MG63 (cell line): Measurements from ENCODE around the gene KRT16. TPM values are rescaled to one million over a fixed set of nuclear protein-coding genes. Genes with fewer than 3 reads are reported as not detected.
"Not testable (repeated sequence)": the region's sequence is repeated elsewhere in the genome, so short reads cannot be mapped to it uniquely, and the experiment has no call there.

Source experiments
- DNase-seq: peaks from one replicate; pipeline ENCODE4 v3.0.0-alpha.2; 2020
- H3K27me3 ChIP-seq: fragments of 250-450 bp; sonication (Bioruptor Pico); 2 replicates; pipeline ENCODE4 v1.5.1; 2020; ENCODE audit warnings: mild to moderate bottlenecking, moderate library complexity
- H3K36me3 ChIP-seq: fragments of 250-450 bp; sonication (Bioruptor Pico); 2 replicates; pipeline ENCODE4 v1.5.1; 2020; ENCODE audit warnings: mild to moderate bottlenecking, moderate library complexity
- H3K4me3 ChIP-seq: fragments of 250-450 bp; sonication (Bioruptor Pico); 2 replicates; pipeline ENCODE4 v1.5.1; 2020; ENCODE audit warnings: mild to moderate bottlenecking, moderate library complexity
- H3K9me3 ChIP-seq: fragments of 250-450 bp; sonication (Bioruptor Pico); 2 replicates; pipeline ENCODE4 v1.5.1; 2020; ENCODE audit warnings: mild to moderate bottlenecking, moderate library complexity
- total RNA-seq: library from RNA; depleted of rRNA; stranded (reverse); fragments of >200 nt; shearing (Covaris generic); gene quantifications from 2 replicates; pipeline ENCODE4 v1.2.3, GENCODE V29; 2014; ENCODE audit warnings: low replicate concordance

The KRT16 gene
- total RNA-seq, 1 experiment from 2014 or later: not detected

DNA sequence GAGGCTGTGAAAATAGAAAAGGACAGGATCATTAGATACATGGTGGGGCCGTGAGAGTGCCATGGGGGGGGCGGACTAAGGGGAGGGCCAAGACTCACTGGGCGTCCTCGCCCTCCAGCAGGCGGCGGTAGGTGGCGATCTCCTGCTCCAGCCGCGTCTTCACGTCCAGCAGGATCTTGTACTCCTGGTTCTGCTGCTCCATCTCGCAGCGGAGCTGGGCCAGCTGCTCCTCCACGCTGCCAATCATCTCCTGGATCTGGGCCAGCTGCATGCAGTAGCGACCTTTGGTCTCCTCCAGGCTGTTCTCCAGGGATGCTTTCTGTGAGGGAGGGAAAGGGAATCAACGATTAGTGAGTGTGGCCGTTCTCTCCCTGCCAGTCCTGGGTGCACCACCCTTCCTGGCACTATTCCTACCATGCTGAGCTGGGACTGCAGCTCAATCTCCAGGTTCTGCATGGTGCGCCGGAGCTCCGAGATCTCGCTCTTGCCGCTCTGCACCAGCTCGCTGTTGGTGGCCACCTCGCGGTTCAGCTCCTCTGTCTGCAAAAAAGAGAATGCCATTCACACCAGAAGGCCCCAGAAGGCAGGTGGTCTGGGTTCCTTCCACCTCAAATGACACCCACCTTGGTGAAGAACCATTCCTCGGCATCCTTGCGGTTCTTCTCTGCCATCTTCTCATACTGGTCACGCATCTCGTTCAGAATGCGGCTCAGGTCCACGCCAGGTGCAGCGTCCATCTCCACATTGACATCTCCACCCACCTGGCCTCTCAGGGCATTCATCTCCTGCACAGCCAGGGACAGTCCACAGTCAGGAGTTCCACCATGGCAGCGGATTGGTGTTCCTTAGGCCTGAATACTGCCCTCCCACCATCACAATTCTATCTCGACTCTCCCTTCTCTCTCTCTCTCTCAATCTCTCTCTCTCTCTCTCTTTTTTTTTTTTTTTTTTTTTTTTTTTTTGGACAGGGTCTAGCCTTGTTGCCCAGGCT lies 29.1 kb downstream of the KRT16 start:
- Histone ChIP-seq H3K36me3 (no peaks in the 10 kb centered on the region), H3K9me3 (no peaks in the 10 kb centered on the region), H3K4me3 (no peak overlapping the region), H3K27me3 (no peaks in the 10 kb centered on the region)
- DNase-seq: no peak

DNA sequence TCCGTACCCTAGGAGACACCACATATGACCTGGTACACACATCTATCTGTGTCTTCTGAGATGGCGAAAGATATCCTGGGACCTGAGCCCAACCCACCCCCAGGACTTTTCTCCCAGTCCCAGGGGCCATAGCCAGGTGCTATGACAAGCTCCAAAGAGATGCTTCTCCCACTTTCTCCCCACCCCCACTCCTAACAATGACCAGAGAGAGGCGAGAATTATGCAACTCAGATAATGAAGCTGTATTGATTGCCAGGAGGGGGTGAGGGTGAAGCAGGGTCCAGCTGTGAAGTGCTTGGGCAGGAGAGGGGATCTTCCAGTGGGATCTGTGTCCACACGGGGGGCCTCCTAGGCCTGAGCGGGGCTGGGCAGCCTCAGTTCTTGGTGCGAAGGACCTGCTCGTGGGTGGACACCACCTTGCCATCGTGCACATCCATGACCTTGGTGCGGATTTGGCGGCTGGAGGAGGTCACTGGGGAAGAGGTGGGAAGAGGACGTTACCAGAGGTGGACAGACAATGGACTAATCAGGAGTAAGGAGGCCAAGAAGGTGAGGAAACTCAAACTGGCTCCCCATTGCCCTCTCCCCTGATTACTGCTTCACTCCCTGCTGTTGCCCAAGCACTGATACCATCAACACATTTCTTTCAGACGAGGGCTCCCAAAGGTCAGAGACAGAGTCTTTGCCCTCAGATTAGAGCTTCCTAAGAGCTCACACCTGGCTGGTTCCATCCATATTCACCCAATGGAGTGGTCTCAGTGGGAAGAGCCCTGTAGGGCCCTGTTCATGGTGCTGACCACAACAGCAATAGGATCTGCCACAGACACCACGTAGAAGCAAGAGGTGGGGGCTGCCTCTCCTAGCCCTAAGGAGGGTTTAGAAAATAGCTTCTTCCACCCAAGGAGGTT lies 30.3 kb downstream of the KRT16 start:
- H3K27me3 ChIP-seq, DNase-seq, H3K4me3 ChIP-seq, H3K9me3 ChIP-seq, H3K36me3 ChIP-seq: not testable (repeated sequence)

DNA sequence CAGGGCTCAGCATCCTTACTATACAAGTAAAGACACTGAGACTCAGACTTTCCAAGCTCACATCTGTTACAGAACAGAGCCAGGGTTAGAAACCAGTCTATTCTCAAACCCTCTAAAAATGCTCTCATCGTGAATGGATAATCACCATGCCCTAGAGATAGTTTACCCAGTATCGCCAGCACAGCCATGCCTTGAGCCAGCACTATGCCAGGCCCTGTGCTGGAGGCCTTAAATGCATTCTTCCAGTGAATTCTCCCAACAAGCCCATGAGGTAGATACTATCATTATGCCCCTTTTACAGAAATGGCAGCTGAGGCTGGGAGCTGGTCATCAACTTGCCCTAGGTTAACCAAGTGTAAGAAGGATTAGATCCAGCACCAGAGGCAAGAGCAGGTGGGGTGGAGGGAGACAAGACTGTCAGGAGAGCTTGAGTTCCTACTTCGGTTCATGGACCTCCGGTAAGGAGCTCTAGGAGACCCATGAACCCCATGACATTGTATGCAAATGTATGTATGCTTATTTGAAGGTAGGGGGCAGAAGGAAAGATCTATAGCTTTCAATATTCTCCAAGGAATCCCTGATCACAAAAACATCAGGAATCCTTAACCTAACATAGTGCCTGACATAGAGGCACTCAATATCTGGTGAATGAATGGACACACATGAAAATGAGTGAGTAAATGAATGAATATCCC lies 31.1 kb downstream of the KRT16 start:
- no peak for DNase-seq
- Histone ChIP-seq H3K27me3 (no peaks in the 10 kb centered on the region), H3K4me3 (no peak overlapping the region), H3K36me3 (no peaks in the 10 kb centered on the region), H3K9me3 (no peaks in the 10 kb centered on the region)

DNA sequence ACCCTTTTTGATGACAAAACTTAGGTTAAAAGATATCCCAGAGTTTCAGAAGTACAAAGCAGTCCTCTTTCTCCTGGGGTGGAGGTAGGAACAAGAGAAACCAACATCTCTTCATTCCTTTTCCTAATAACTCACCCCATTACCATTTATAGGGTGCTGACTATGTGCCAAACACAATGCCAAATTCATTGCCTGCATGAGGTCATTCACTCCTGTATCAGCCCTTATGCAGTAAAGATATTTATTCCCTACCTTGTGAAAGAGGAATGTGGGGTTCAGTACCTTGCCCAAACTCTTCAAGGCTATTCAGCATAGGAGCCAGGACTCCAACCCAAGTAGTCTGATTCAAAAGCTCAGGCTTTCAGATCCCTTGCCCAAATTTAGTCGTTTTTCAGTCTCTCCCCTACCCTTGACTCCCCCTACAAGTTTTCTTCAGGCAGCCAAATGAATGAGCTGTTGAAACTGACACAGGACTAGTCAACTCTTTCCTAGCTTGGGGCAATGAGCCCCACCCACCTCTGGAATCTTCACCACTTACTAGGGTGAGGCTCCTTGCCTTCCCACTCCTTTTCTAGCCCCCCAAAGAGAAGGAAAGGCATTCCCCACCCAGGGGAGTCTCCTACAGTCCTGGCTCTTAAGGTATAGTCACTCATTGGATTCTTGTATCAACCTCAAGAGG lies 31.7 kb downstream of the KRT16 start:
- Histone ChIP-seq H3K4me3 (no peak overlapping the region), H3K9me3 (no peaks in the 10 kb centered on the region), H3K27me3 (no peaks in the 10 kb centered on the region), H3K36me3 (no peaks in the 10 kb centered on the region)
- no peak for DNase-seq

DNA sequence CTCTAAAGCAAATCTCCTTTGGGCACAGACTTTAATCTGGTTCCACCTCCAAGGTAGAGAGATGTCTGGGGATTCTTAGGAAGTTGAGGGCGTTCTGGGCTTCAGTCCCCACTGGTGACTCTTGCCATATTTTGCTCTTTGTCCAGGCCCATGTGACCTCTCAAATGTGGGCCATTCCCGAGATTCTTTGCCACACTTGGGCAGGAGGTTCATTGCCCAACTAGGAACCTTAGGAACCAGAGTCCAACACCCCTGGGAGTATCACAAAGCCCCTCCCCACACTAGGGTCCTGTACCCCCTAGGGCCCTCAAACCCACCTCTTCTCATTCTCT lies 32.4 kb downstream of the KRT16 start:
- Histone ChIP-seq H3K36me3 (no peaks in the 10 kb centered on the region), H3K27me3 (no peaks in the 10 kb centered on the region), H3K9me3 (no peaks in the 10 kb centered on the region), H3K4me3 (no peak overlapping the region)
- no peak for DNase-seq

DNA sequence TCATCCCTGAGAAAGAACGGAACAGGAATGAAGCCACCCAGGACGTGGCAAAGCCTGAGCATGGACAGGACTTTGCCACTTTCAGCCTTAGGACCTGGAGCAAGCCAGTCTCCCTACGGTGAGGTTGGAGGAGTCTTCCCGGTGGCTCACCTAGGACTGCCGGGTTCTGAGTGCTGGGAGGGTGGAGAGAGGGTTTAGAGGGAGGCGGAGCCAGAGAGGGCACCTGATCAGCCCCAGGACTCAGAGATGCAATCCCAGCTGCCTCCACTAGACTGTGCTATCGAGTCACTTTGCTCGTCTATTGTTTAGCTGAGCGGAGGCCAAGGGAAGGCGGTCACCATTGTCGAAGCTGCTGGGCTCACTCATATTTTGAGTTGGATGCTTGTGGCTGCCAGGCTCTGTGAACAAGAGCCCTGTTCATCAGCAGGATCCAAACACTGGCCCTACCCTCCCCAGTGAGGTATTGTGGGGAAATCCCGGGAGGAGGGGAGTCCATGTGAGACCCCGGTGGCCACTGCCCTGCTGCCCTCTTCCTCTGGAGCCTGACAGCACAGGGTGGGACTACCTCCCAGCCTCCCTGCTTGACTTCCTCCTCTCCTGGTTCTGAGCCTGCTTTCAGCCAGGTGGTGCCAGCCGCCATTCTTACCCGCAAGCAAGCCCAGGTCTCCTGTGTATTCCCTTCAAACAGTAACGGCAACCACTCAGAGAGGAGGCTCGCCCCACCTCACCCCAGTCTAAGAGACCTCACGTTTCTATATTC lies 32.9 kb downstream of the KRT16 start:
- H3K27me3 ChIP-seq: no peaks in the 10 kb centered on the region
- no peaks in the 10 kb centered on the region for H3K36me3 ChIP-seq
- H3K9me3 ChIP-seq: no peaks in the 10 kb centered on the region
- H3K4me3 ChIP-seq: no peak overlapping the region
- DNase-seq: peak; percentile 83

DNA sequence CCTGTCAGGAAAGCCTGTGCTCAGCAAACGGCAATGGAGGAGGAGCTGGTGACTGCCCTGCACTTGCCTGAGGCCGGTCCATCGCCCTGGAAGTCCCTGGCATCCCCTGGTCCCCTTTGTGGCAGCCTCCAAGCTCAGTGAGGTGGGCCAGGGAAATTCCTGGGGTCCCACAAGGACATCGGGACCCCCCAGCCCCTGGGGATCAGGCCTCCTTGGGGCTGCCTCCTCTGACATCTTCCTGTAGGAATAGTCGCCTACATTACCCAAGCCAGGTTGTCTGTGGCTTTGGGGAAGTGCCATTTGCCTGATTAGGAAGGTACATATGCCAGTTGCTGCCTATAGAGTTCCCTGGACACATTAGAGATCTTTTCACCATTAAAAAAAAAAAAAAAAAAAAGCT lies 33.6 kb downstream of the KRT16 start:
- no peak for DNase-seq
- H3K9me3 ChIP-seq: no peaks in the 10 kb centered on the region
- no peak overlapping the region for H3K4me3 ChIP-seq
- no peaks in the 10 kb centered on the region for H3K36me3 ChIP-seq
- H3K27me3 ChIP-seq: no peaks in the 10 kb centered on the region

DNA sequence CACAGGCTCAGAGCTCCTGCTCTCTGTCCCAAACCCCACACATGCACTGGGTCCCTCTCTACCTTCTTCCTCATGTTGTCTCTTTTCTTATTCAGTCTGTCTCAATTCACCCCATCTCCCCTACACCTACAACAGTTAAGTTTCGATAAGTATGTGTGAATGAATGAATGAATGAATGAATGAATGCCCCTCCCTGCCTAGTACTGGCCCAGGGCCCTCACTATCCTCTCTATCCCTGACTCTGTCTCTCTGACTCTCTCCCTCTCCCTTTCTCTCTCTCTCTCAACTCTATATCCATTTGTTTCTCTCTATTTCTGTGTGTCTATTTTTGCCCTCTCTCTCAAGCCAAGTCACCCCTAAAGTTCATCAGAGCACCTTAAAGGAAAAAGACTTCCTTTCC lies 34.0 kb downstream of the KRT16 start:
- Histone ChIP-seq H3K4me3 (no peak overlapping the region), H3K27me3 (no peaks in the 10 kb centered on the region), H3K9me3 (no peaks in the 10 kb centered on the region), H3K36me3 (no peaks in the 10 kb centered on the region)
- DNase-seq: no peak

DNA sequence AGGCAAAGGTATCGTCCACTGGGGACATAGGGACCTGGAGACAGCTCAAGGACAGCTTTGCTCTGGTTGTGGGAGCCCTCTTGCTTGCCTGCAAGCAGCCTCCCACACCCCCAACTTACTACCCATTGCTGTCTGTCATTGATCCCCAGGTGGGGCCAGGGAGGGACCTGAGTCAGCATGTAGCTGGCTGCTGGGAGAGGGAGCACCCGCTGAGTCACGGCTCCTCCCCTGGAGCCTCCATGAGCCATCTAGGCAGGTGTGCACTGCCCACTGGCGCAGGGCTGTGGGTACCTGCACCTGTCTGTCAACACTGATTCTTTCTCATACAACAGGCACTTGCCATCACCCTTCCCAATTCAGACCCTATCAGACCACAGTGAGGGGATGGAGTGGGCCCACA lies 35.8 kb downstream of the KRT16 start:
- not testable (repeated sequence) for H3K36me3 ChIP-seq, H3K4me3 ChIP-seq, H3K9me3 ChIP-seq, H3K27me3 ChIP-seq, DNase-seq

DNA sequence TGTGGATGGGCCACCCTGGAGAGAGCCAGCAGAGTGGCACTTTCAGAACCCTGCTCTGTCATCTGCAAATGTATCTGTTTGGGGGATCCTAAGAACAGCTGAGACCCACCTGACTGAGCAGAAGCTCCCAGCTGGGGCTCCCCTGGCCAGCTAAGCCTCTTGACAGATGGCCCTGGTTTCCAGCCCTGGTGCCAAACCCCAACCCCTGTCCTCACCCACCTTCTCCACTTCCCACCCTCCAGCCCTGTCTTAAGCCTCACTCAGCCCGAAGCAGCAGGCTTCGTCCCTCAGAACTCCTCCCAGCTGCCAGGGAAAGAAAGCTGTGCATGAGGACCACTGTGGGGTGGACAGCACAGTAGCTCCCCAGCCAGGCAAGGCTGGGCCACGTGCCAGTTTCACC lies 37.2 kb downstream of the KRT16 start:
- H3K27me3 ChIP-seq: no peaks in the 10 kb centered on the region

DNA sequence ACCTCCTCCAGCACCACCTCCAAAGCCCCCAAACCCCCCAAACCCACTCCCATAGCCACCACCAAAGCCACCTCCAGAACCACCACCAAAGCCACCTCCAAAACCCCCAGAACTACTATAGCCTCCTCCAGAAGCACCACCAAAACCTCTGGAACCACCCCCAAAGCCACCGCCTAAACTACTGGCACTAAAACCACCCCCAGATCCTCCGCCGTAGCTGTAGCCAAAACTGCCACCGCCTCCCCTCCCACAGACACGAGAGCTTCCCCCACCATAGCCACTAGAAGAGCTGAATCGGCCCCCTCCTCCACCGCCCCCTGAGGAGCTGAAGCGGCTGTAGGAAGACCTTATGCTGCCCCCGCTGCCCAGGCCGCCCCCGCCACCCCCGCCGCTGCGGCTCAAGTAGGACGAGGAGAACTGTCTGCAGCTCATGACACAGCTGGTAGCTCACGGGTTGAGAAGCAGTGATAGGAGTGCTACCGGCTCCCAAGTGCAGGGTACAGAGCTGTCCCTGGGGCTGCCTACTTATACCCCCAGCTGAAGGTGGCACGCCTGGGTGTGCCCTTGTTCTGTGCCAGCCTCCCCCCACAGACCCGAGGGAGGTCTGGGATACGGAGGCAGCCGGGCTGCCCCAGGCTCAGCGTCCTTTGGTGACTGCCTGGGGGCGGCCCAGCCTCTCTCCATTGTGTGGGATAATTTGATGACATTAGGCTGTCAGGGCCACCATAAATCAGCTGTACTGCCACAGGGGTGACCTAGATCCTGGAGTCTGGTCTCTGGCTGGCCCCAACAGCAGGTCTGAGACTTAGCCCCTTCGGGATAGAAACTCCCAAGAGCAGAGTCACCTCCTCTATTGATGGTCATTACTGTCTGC lies 40.8 kb downstream of the KRT16 start, which contains the start of gene KRT9:
KRT9 (minus strand) TSS at position 499 of the 874 bp plus-strand sequence; CDS start at position 432, 67 bp downstream.
- Histone ChIP-seq H3K4me3 (no peak within 1 kb of the TSS), H3K36me3 (no peaks in the 10 kb centered on the region), H3K27me3 (no peaks in the 10 kb centered on the region), H3K9me3 (no peaks in the 10 kb centered on the region)
- no peak for DNase-seq

More for the DNA sequence above, 37.2 kb downstream of the KRT16 start:
- DNase-seq: no peak
- H3K4me3 ChIP-seq: no peak overlapping the region
- no peaks in the 10 kb centered on the region for H3K9me3 ChIP-seq
- H3K36me3 ChIP-seq: no peaks in the 10 kb centered on the region

DNA sequence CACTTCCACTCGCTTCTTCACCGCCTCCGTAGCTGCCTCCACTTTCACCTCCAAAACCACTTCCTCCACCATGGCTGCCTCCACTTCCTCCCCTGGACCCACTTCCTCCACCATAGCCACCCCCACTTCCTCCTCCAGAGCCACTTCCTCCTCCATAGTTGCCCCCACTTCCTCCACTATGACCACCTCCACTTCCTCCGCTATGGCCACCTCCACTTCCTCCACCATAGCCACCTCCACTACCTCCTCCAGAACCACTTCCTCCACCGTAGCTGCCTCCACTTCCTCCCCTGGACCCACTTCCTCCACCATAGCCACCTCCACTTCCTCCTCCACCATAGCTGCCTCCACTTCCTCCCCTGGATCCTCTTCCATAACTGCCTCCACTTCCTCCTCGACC lies 45.2 kb downstream of the KRT16 start:
- no peak overlapping the region for H3K4me3 ChIP-seq
- H3K9me3 ChIP-seq: no peaks in the 10 kb centered on the region
- DNase-seq: no peak
- no peaks in the 10 kb centered on the region for H3K36me3 ChIP-seq
- no peaks in the 10 kb centered on the region for H3K27me3 ChIP-seq

DNA sequence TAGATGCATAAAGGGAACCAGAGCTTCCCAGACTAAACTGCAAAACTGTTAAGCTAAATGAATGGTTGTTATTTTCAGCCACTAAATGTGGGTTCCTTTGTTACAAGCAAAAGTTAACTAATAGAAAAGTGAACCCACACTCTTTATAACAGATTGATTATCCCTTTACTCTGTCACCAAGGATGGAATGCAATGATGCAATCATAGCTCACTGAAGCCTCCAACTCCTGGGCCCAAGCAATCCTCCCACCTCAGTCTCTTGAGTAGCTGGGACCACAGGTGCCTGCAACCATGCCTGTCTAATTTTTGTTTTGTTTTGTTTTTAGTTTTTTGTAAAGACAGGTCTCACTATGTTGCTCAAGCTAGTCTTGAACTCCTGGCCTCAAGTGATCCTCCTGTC lies 47.2 kb downstream of the KRT16 start:
- H3K36me3 ChIP-seq: no peaks in the 10 kb centered on the region
- no peaks in the 10 kb centered on the region for H3K9me3 ChIP-seq
- no peak overlapping the region for H3K4me3 ChIP-seq
- no peak for DNase-seq
- H3K27me3 ChIP-seq: no peaks in the 10 kb centered on the region

DNA sequence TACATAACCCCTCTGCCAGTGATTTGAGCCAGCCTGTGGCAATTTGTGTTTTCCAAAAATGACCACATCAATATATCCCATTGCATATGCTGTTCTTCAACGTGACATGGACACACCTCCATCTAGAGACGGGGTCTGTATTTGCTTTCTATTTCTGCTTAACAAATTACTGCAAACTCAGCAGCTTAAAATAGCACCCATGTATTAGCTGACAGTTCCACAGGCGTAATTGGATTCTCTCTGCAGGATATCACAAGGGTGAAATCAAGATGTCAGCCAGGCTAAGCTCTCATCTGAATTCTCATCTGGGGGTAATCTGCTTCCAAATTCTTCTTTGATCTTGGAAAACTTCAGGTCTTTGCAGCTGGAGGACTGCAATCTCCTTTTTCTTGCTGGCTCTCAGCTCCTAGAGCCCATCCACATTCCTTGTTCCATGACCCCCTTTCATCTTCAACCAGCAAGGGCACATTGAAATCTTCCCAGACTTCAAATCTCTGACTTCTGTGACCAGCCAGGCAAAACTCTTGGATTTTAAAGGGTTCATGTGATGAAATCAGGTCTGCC lies 48.9 kb downstream of the KRT16 start:
- DNase-seq: no peak
- H3K9me3 ChIP-seq: no peaks in the 10 kb centered on the region
- no peak overlapping the region for H3K4me3 ChIP-seq
- H3K27me3 ChIP-seq: no peaks in the 10 kb centered on the region
- H3K36me3 ChIP-seq: no peaks in the 10 kb centered on the region

DNA sequence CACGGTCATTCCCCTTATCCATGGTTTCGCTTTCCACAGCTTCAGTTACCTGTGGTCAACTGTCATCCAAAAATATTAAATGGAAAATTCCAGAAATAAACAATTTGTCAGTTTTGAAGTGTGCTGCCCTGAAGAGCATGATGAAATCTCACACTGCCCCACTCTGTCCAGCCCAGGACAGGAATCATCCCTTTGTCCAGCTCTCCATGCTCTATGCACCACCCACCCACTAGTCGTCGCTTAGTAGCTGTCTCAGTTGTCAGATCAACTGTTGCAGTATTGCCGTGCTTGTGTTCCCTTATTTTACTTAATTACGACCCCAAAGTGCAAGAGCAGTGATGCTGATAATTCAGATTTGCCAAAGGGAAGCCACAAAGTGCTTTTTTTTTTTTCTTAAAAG lies 51.0 kb downstream of the KRT16 start:
- no peaks in the 10 kb centered on the region for H3K27me3 ChIP-seq
- no peaks in the 10 kb centered on the region for H3K36me3 ChIP-seq
- H3K9me3 ChIP-seq: no peaks in the 10 kb centered on the region
- DNase-seq: no peak
- H3K4me3 ChIP-seq: no peak overlapping the region
